Hepatocyte (in vitro differentiated cells): Measurements from ENCODE around the gene ANKRD16.

Source experiments
- CTCF ChIP-seq: fragments of 200-600 bp; sonication (generic); IDR thresholded peaks from 2 replicates; pipeline ENCODE4 v1.5.1; 2016; ENCODE audit warnings: antibody characterized with exemption, mild to moderate bottlenecking; ENCODE audit not compliant: poor library complexity
- EZH2 ChIP-seq: fragments of 200-600 bp; sonication (generic); IDR thresholded peaks from 2 replicates; pipeline ENCODE4 v1.6.1; 2016; ENCODE audit warnings: antibody characterized with exemption, mild to moderate bottlenecking, borderline replicate concordance

- TF ChIP-seq CTCF (no peak), EZH2 (no peak)
Measured at GRCh38 chr10:5860066-5860465, 29.6 kb downstream of the ANKRD16 start.
